ENCODE data around the gene MRPL39.

- TF ChIP-seq CTCF (IDR thresholded peaks at IDR 0.05 in 8 of 11, conservative IDR thresholded peaks at IDR 0.05 in 3 of 11), result no peak
- TF ChIP-seq POLR2A (IDR thresholded peaks at IDR 0.05), result no peak
Measured at GRCh38 chr21:25636727-25637126, 29.4 kb upstream of the MRPL39 start.
